Neutrophil (primary cell): ENCODE measurements around the gene BRSK2.

Source experiments
- H3K27ac ChIP-seq: fragments of 200-600 bp; sonication (generic); 2 replicates; pipeline ENCODE4 v1.5.1; 2016; ENCODE audit warnings: mild to moderate bottlenecking, moderate library complexity
- H3K27me3 ChIP-seq: fragments of 200-600 bp; sonication (generic); 2 replicates; pipeline ENCODE4 v1.6.0; 2016; ENCODE audit warnings: mild to moderate bottlenecking
- H3K36me3 ChIP-seq: fragments of 200-600 bp; sonication (generic); 2 replicates; pipeline ENCODE4 v1.5.1; 2017
- H3K4me1 ChIP-seq, 2 experiments: fragments of 200-600 bp in 1 of 2; sonication (generic) in 1 of 2; 1 replicate in 1 of 2; 2 replicates in 1 of 2; pipeline versions ENCODE4 v1.5.1 to v1.6.1; 2013 to 2016; ENCODE audit warnings: low read depth in 1 of 2, low read length in 1 of 2, mild to moderate bottlenecking in 1 of 2, moderate library complexity in 1 of 2; ENCODE audit not compliant: control insufficient read depth in 1 of 2, insufficient read depth in 1 of 2
- H3K4me3 ChIP-seq, 2 experiments: fragments of 200-600 bp in 1 of 2; sonication (generic) in 1 of 2; 1 replicate in 1 of 2; 2 replicates in 1 of 2; pipeline ENCODE4 v1.5.1; 2013 to 2016; ENCODE audit warnings: low read depth in 1 of 2, low read length in 1 of 2, mild to moderate bottlenecking in 1 of 2, moderate library complexity in 1 of 2
- H3K9me3 ChIP-seq: fragments of 200-600 bp; sonication (generic); 2 replicates; pipeline ENCODE4 v1.5.1; 2016
- CTCF ChIP-seq: fragments of 200-600 bp; sonication (generic); IDR thresholded peaks from 2 replicates; pipeline ENCODE4 v1.5.1; 2016; ENCODE audit warnings: antibody characterized with exemption

The BRSK2 gene

GRCh38 chr11:1371377-1371776, 18.4 kb upstream of the BRSK2 start:
- Histone ChIP-seq H3K9me3 (no peaks in the 10 kb centered on the region), H3K36me3 (no peaks in the 10 kb centered on the region), H3K27me3 (no peaks in the 10 kb centered on the region), H3K27ac (no peak overlapping the region), H3K4me1 (no peaks in the 10 kb centered on the region), H3K4me3 (no peak overlapping the region)
- TF ChIP-seq CTCF, result no peak

GRCh38 chr11:1371836-1372465, 17.8 kb upstream of the BRSK2 start:
- H3K4me3 ChIP-seq, result no peak overlapping the region
- no peaks in the 10 kb centered on the region for H3K9me3 ChIP-seq
- no peaks in the 10 kb centered on the region for H3K4me1 ChIP-seq
- no peak overlapping the region for H3K27ac ChIP-seq
- H3K36me3 ChIP-seq, result no peaks in the 10 kb centered on the region
- H3K27me3 ChIP-seq, result peaks cover 6% of the 10 kb centered on the region
- TF ChIP-seq CTCF, result no peak

- no peaks in the 10 kb centered on the region for H3K9me3 ChIP-seq
- H3K4me3 ChIP-seq, result no peak overlapping the region
- peaks cover 12% of the 10 kb centered on the region for H3K27me3 ChIP-seq
- H3K4me1 ChIP-seq, result no peaks in the 10 kb centered on the region
- TF ChIP-seq CTCF, result no peak
- no peak overlapping the region for H3K27ac ChIP-seq
- no peaks in the 10 kb centered on the region for H3K36me3 ChIP-seq
Measured at GRCh38 chr11:1372660-1373059, 17.1 kb upstream of the BRSK2 start.

GRCh38 chr11:1373536-1374214, 16.1 kb upstream of the BRSK2 start:
- no peaks in the 10 kb centered on the region for H3K9me3 ChIP-seq
- H3K27ac ChIP-seq, result no peak overlapping the region
- no peak for TF ChIP-seq CTCF
- H3K4me1 ChIP-seq, result no peaks in the 10 kb centered on the region
- H3K4me3 ChIP-seq, result no peak overlapping the region
- peaks cover 13% of the 10 kb centered on the region for H3K27me3 ChIP-seq
- no peaks in the 10 kb centered on the region for H3K36me3 ChIP-seq

GRCh38 chr11:1375161-1375954, 14.4 kb upstream of the BRSK2 start:
- Histone ChIP-seq H3K36me3 (no peaks in the 10 kb centered on the region), H3K4me1 (no peaks in the 10 kb centered on the region), H3K27ac (no peak overlapping the region), H3K27me3 (peaks cover 29% of the 10 kb centered on the region), H3K4me3 (no peak overlapping the region), H3K9me3 (no peaks in the 10 kb centered on the region)
- TF ChIP-seq CTCF, result no peak
